Spleen (tissue), 7 donors: ENCODE data around the gene POLA1.

Source experiments
- CTCF ChIP-seq, 11 experiments: fragments of 200-600 bp in 7 of 11; fragments of 450-650 bp in 4 of 11; sonication (generic) in 4 of 11; IDR thresholded peaks in 8 of 11; conservative IDR thresholded peaks in 3 of 11; 1 replicate in 7 of 11; 2 replicates in 4 of 11; pipeline versions ENCODE4 v1.4.0 to v1.8.0; 2016 to 2021; ENCODE audit warnings: antibody characterized with exemption in 11 of 11, inconsistent platforms in 4 of 11, mild to moderate bottlenecking in 1 of 11
- POLR2AphosphoS5 ChIP-seq, 3 donors: sonication (generic); formaldehyde crosslinking; IDR thresholded peaks; one replicate each; pipeline ENCODE4 v1.5.1; 2017; ENCODE audit warnings: antibody characterized with exemption in 3 of 3
- donor health status: DM: no; HTN: no; CAD: no; lungs with moderate emphysema.
- donor health status: DM: no; HTN: no; CAD: no.
- donor health status: DM: no; HTN: no; CAD: no.

GRCh38 chrX:25012793-25013631 is 319.3 kb downstream of the POLA1 start:
- TF ChIP-seq CTCF (IDR thresholded peaks at IDR 0.05 in 8 of 11, conservative IDR thresholded peaks at IDR 0.05 in 3 of 11), result no peak
- no peak for TF ChIP-seq POLR2AphosphoS5 (IDR thresholded peaks at IDR 0.05)
